AG08396 (cell line): ENCODE results near the gene CTXND1.
"Not testable (repeated sequence)": the region's sequence is repeated elsewhere in the genome, so short reads cannot be mapped to it uniquely, and the experiment has no call there.

ENCODE experiments used
- DNase-seq: peaks from one replicate; pipeline ENCODE4 v3.0.0; 2012; ENCODE audit warnings: low spot score, mixed read lengths

CTXND1 gene

GRCh38 chr15:80252121-80252518, at the start of gene CTXND1:
CTXND1 (minus strand) TSS chr15:80252213; CDS start chr15:80201949, 50,264 bp downstream.
- no peak for DNase-seq

GRCh38 chr15:80301472-80301871, 49.5 kb upstream of the CTXND1 start:
- DNase-seq: no peak

GRCh38 chr15:80295777-80296176, 43.8 kb upstream of the CTXND1 start:
- not testable (repeated sequence) for DNase-seq

GRCh38 chr15:80292079-80292478, 40.1 kb upstream of the CTXND1 start:
- DNase-seq: no peak

- DNase-seq: not testable (repeated sequence)
Measured at GRCh38 chr15:80290891-80291290, 38.9 kb upstream of the CTXND1 start.

- DNase-seq: no peak
Measured at GRCh38 chr15:80289528-80290495, 37.8 kb upstream of the CTXND1 start.

- DNase-seq: no peak
Measured at GRCh38 chr15:80288131-80288530, 36.1 kb upstream of the CTXND1 start.

- DNase-seq: no peak
Measured at GRCh38 chr15:80286055-80286454, 34.0 kb upstream of the CTXND1 start.

GRCh38 chr15:80285379-80285778, 33.4 kb upstream of the CTXND1 start:
- DNase-seq: no peak

GRCh38 chr15:80283531-80283930, 31.5 kb upstream of the CTXND1 start:
- DNase-seq: no peak

- no peak for DNase-seq
Measured at GRCh38 chr15:80277147-80277546, 25.1 kb upstream of the CTXND1 start.

- DNase-seq: peak; percentile 55
Measured at GRCh38 chr15:80275961-80276360, 23.9 kb upstream of the CTXND1 start.

- no peak for DNase-seq
Measured at GRCh38 chr15:80274996-80275395, 23.0 kb upstream of the CTXND1 start.

- DNase-seq: no peak
Measured at GRCh38 chr15:80274554-80274953, 22.5 kb upstream of the CTXND1 start.

GRCh38 chr15:80272987-80273386, 21.0 kb upstream of the CTXND1 start:
- DNase-seq: no peak

GRCh38 chr15:80270472-80270871, 18.5 kb upstream of the CTXND1 start:
- DNase-seq: no peak

- no peak for DNase-seq
Measured at GRCh38 chr15:80268101-80268500, 16.1 kb upstream of the CTXND1 start.

- no peak for DNase-seq
Measured at GRCh38 chr15:80267658-80268057, 15.6 kb upstream of the CTXND1 start.

GRCh38 chr15:80266745-80267144, 14.7 kb upstream of the CTXND1 start:
- no peak for DNase-seq

GRCh38 chr15:80266113-80266512, 14.1 kb upstream of the CTXND1 start:
- DNase-seq: no peak

- no peak for DNase-seq
Measured at GRCh38 chr15:80265021-80265420, 13.0 kb upstream of the CTXND1 start.

- peak; percentile 28 for DNase-seq
Measured at GRCh38 chr15:80264031-80264430, 12.0 kb upstream of the CTXND1 start.

- peak; percentile 53 for DNase-seq
Measured at GRCh38 chr15:80260551-80260950, 8.5 kb upstream of the CTXND1 start.
